Stimulated activated effector memory CD8-positive, alpha-beta T cell treated with anti-CD3 and anti-CD28 coated beads, Interleukin-12 subunit alpha, Interleukin-12 subunit beta, amount 100 ng/mL, for 72 hours (primary cell): ENCODE data around the gene CD40.

Experiments
- ATAC-seq: fragments of 150-1000 bp; cut with Tn5 transposase; 2 replicates; pipeline ENCODE4 v1.10.0; 2021
- DNase-seq, 2 donors: peaks; one replicate each; pipeline ENCODE4 v3.0.0; 2021 to 2022; ENCODE audit warnings: low spot score in 2 of 2
- H3K27ac Mint-ChIP-seq: one replicate; pipeline ENCODE4 v1.8.0; 2022; ENCODE audit warnings: mild to moderate bottlenecking, mixed read lengths
- H3K36me3 Mint-ChIP-seq: one replicate; pipeline ENCODE4 v1.8.0; 2022; ENCODE audit warnings: mild to moderate bottlenecking, mixed read lengths
- H3K4me1 Mint-ChIP-seq: one replicate; pipeline ENCODE4 v1.8.0; 2022; ENCODE audit warnings: mixed read lengths
- H3K4me3 Mint-ChIP-seq: one replicate; pipeline ENCODE4 v1.8.0; 2022; ENCODE audit warnings: mild to moderate bottlenecking, mixed read lengths
- H3K9me3 Mint-ChIP-seq: one replicate; pipeline ENCODE4 v1.8.0; 2022; ENCODE audit warnings: mixed read lengths

Gene CD40

GRCh38 chr20:46126440-46127056 lies 8.4 kb downstream of the CD40 start:
- DNase-seq (no peak), ATAC-seq (no peak)
- no peak overlapping the region for H3K27ac Mint-ChIP-seq
- H3K4me3 Mint-ChIP-seq, result no peak overlapping the region
- peaks cover 38% of the 10 kb centered on the region for H3K36me3 Mint-ChIP-seq
- no peaks in the 10 kb centered on the region for H3K9me3 Mint-ChIP-seq
- peaks cover 6% of the 10 kb centered on the region for H3K4me1 Mint-ChIP-seq

- Mint-ChIP-seq H3K4me1 (peaks cover 7% of the 10 kb centered on the region), H3K9me3 (no peaks in the 10 kb centered on the region), H3K4me3 (no peak overlapping the region), H3K36me3 (peaks cover 30% of the 10 kb centered on the region), H3K27ac (no peak overlapping the region)
- no peak for ATAC-seq
- no peak for DNase-seq
These were observed 9.4 kb downstream of the CD40 start for GRCh38 chr20:46127396-46128010.

- Mint-ChIP-seq H3K36me3 (peaks cover 28% of the 10 kb centered on the region), H3K4me3 (no peak overlapping the region), H3K4me1 (peaks cover 10% of the 10 kb centered on the region), H3K27ac (no peak overlapping the region), H3K9me3 (no peaks in the 10 kb centered on the region)
- no peak for ATAC-seq
- DNase-seq, result no peak
These were observed 10.4 kb downstream of the CD40 start for GRCh38 chr20:46128310-46129151.

GRCh38 chr20:46129955-46130481 lies 11.9 kb downstream of the CD40 start:
- peaks cover 6% of the 10 kb centered on the region for H3K4me1 Mint-ChIP-seq
- peak; percentile 52 for ATAC-seq
- no peak for DNase-seq
- no peaks in the 10 kb centered on the region for H3K9me3 Mint-ChIP-seq
- H3K27ac Mint-ChIP-seq, result peak overlapping the region; percentile 23
- H3K4me3 Mint-ChIP-seq, result no peak overlapping the region
- H3K36me3 Mint-ChIP-seq, result peaks cover 15% of the 10 kb centered on the region

- Mint-ChIP-seq H3K9me3 (no peaks in the 10 kb centered on the region), H3K36me3 (peaks cover 10% of the 10 kb centered on the region), H3K4me1 (peaks cover 6% of the 10 kb centered on the region), H3K27ac (no peak overlapping the region), H3K4me3 (no peak overlapping the region)
- no peak for ATAC-seq
- DNase-seq, result no peak
These were observed 12.4 kb downstream of the CD40 start for GRCh38 chr20:46130534-46130933.

GRCh38 chr20:46131396-46131795 lies 13.3 kb downstream of the CD40 start:
- Mint-ChIP-seq H3K27ac (no peak overlapping the region), H3K4me3 (no peak overlapping the region), H3K36me3 (peaks cover 6% of the 10 kb centered on the region), H3K4me1 (peaks cover 6% of the 10 kb centered on the region), H3K9me3 (no peaks in the 10 kb centered on the region)
- DNase-seq, result no peak
- no peak for ATAC-seq

GRCh38 chr20:46132705-46133120 lies 14.6 kb downstream of the CD40 start:
- Mint-ChIP-seq H3K4me1 (peaks cover 6% of the 10 kb centered on the region), H3K36me3 (peaks cover 3% of the 10 kb centered on the region), H3K27ac (no peak overlapping the region)

GRCh38 chr20:46133886-46134654 lies 16.0 kb downstream of the CD40 start:
- Mint-ChIP-seq H3K36me3 (no peaks in the 10 kb centered on the region), H3K4me1 (peaks cover 6% of the 10 kb centered on the region), H3K4me3 (no peak overlapping the region), H3K9me3 (no peaks in the 10 kb centered on the region), H3K27ac (no peak overlapping the region)
- ATAC-seq (no peak), DNase-seq (no peak)

More at GRCh38 chr20:46132705-46133120, 14.6 kb downstream of the CD40 start:
- DNase-seq, result peak; percentile 56 to 82
- H3K4me3 Mint-ChIP-seq, result no peak overlapping the region
- no peaks in the 10 kb centered on the region for H3K9me3 Mint-ChIP-seq
- peak; percentile 83 for ATAC-seq

- H3K36me3 Mint-ChIP-seq, result no peaks in the 10 kb centered on the region
- H3K9me3 Mint-ChIP-seq, result no peaks in the 10 kb centered on the region
- H3K4me3 Mint-ChIP-seq, result no peak overlapping the region
- H3K4me1 Mint-ChIP-seq, result peaks cover 6% of the 10 kb centered on the region
- H3K27ac Mint-ChIP-seq, result no peak overlapping the region
- ATAC-seq, result no peak
- no peak for DNase-seq
These were observed 16.6 kb downstream of the CD40 start for GRCh38 chr20:46134716-46135115.

- peak overlapping the region; percentile 10 for H3K27ac Mint-ChIP-seq
- no peak overlapping the region for H3K4me3 Mint-ChIP-seq
- DNase-seq (no peak), ATAC-seq (no peak)
- peaks cover 6% of the 10 kb centered on the region for H3K4me1 Mint-ChIP-seq
- H3K36me3 Mint-ChIP-seq, result no peaks in the 10 kb centered on the region
- no peaks in the 10 kb centered on the region for H3K9me3 Mint-ChIP-seq
These were observed 17.9 kb downstream of the CD40 start for GRCh38 chr20:46135856-46136633.

GRCh38 chr20:46137816-46138215 lies 19.7 kb downstream of the CD40 start:
- H3K4me3 Mint-ChIP-seq, result no peak overlapping the region
- no peak overlapping the region for H3K27ac Mint-ChIP-seq
- ATAC-seq, result no peak
- H3K9me3 Mint-ChIP-seq, result no peaks in the 10 kb centered on the region
- peaks cover 2% of the 10 kb centered on the region for H3K4me1 Mint-ChIP-seq
- no peak for DNase-seq
- no peaks in the 10 kb centered on the region for H3K36me3 Mint-ChIP-seq

GRCh38 chr20:46139266-46139889 lies 21.3 kb downstream of the CD40 start:
- no peak overlapping the region for H3K4me3 Mint-ChIP-seq
- no peaks in the 10 kb centered on the region for H3K9me3 Mint-ChIP-seq
- ATAC-seq, result no peak
- DNase-seq, result no peak
- no peak overlapping the region for H3K27ac Mint-ChIP-seq
- H3K36me3 Mint-ChIP-seq, result no peaks in the 10 kb centered on the region
- no peaks in the 10 kb centered on the region for H3K4me1 Mint-ChIP-seq

- no peaks in the 10 kb centered on the region for H3K9me3 Mint-ChIP-seq
- ATAC-seq, result no peak
- H3K27ac Mint-ChIP-seq, result no peak overlapping the region
- no peak overlapping the region for H3K4me3 Mint-ChIP-seq
- DNase-seq, result no peak
- H3K4me1 Mint-ChIP-seq, result no peaks in the 10 kb centered on the region
- H3K36me3 Mint-ChIP-seq, result no peaks in the 10 kb centered on the region
These were observed 21.9 kb downstream of the CD40 start for GRCh38 chr20:46139908-46140482.

GRCh38 chr20:46142124-46142523 lies 24.0 kb downstream of the CD40 start:
- DNase-seq, result no peak
- Mint-ChIP-seq H3K36me3 (no peaks in the 10 kb centered on the region), H3K4me1 (no peaks in the 10 kb centered on the region), H3K27ac (no peak overlapping the region), H3K9me3 (no peaks in the 10 kb centered on the region), H3K4me3 (no peak overlapping the region)
- ATAC-seq, result no peak
